GM04503 (cell line): ENCODE data around the gene ATP2C1.
"Not testable (repeated sequence)": the region's sequence is repeated elsewhere in the genome, so short reads cannot be mapped to it uniquely, and the experiment has no call there.

Experiments
- DNase-seq: peaks from one replicate; pipeline ENCODE4 v3.0.0-alpha.2; 2012; ENCODE audit warnings: low read depth

The ATP2C1 gene

DNA sequence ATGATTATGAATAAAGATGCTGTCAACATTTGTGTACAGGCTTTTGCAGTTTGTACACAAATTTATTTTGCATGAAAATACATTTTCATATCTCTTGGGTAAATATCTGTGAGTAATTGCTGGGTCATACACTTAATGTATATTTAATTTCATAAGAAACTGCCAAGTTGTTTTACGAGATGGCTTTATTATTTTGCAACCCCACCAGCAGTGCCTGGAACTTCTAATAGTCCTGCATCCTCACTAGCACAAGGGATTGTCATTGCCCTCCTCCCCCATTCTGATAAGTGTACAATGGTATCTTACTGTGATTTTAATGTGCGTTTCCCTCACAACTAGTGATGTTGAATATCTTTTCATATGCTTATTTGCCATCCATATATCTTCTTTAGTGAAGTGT is 87.6 kb downstream of the ATP2C1 start:
- DNase-seq = no peak

DNA sequence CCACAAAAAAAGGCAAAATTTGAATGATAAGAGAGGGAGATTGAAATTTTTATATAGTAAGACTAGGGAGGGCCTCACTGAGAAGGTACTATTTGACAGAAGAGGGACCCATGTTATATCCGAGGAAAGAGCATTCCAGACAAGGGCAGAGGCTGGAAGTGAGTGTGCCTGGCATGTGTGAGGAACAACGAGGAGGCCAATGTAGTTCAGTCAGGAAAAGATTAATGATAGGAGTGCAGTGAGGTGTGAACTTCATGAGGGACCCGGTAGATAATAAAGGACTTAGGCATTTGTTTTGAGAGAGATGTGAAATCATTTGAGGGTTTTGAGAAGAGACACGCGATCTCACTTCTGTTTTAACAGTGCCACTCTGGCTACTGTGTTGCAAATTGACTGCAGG is 96.4 kb downstream of the ATP2C1 start:
- DNase-seq = no peak

DNA sequence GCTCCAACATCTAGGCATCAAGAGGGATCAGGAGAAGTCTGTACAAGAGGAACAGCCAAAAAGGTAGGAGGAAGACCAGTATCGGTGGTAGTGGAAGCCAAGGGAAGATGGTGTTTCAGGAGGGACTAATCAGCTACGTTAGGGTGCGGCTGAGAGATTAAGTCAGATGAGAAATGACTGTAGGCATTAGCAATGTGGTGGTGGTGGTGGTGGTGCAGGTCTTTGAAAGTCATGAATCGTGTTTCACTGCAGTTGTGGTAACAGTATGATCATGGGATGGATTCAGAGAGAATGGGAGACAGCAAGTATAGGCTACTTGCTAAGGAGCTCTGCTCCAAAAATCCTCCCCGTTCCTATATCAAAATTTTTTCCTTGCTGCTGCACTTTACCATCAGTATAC is 97.2 kb downstream of the ATP2C1 start:
- DNase-seq = no peak

DNA sequence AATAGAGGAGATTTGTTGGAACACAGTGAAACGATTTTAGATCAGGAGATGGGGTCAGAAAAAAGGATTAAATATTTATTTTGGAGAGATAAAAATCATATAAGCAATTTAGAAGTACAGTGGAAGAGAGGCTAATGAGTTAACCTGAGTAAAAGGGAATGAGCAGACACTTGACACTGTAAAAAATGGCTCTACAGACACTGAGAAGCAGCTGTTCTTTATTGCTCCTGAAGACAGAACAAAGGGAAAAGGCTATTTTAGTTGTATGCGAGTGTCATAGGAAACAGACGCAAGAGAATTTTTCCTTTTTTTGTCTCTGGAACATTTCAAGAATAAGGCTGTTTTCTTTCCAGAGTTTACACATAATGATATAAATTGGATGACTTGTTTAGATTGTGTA is 98.5 kb downstream of the ATP2C1 start:
- DNase-seq = no peak

DNA sequence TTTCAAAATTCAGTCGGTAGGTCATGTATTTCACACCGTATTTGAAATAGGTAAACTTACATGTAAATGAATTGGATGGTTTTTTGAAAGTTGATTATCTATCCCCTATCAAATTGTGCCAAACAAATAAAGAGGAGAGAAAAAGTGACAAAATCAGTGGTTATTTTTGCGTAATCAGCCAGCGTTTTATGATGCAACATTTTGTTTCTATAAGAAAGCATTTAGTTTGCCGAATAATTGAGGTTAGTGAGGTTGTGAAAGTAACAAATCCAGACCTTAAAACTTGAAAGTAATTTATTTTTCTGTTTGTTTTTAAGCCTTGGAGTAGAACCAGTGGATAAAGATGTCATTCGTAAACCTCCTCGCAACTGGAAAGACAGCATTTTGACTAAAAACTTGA is 103.4 kb downstream of the ATP2C1 start:
- no peak for DNase-seq

DNA sequence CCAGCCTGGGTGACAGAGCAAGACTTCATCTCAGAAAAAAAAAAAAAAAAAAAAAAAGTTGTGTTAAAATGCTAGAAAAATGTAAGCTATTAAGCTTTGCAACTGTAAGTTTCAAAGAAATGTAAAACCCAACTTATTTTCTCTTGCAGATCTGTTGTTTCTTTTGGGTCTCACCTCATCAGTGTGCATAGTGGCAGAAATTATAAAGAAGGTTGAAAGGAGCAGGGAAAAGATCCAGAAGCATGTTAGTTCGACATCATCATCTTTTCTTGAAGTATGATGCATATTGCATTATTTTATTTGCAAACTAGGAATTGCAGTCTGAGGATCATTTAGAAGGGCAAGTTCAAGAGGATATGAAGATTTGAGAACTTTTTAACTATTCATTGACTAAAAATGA is 107.2 kb downstream of the ATP2C1 start:
- DNase-seq = no peak

DNA sequence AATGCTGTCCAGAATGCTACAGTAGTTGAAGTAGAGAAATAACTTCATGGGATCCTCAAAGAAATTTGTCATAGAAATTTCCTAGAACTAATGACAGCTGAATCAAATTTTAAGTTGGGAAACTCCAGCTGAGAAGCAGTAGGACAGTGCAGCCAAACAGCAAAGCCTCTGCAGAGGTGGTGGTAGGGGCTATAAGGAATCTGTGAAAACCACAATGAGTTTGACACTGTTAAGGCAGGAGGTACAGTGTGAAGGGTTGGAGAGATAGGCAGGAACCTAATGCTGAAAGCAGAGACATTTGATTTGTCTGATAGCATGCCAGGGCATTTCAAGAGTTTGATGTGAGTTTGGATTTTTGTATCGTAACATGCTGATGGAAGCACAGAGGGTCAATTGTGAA is 110.7 kb downstream of the ATP2C1 start:
- DNase-seq = no peak

DNA sequence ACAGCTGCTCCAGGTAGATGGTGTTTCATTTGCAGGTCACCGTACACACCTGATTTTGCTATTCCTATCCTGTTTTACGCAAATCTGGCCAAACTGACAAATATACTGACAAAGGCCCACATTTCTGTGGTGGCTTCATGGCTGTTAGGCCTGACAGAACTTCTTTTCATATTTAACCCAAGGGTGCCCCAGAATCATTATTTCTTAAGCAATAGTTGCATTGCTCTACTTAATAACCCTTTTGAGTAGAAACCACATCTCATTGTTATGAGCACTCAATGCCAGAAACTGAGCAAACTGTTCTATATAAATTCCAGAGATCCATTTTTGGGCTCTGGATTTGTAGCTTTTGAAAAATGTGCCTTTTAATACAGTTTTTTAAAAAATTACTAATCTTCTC is 113.4 kb downstream of the ATP2C1 start:
- DNase-seq = no peak

DNA sequence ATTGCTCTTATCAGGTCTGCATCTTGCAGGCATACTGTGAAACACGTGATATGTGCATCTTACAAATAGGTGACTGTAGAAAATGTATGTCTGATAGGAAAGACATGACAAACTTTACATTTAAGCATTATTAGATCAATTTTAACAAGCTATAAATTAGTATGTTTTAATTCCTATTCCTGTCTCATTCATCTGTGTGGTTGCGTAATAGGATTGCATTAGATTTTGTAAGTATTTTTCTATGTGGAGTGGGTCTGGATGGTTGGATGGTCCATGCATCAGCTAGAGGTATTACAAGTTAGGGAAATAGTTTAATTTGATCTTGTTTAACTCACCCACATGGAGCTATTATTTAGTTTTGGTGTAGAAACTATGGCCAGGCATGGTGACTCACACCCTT is 113.9 kb downstream of the ATP2C1 start:
- no peak for DNase-seq

DNA sequence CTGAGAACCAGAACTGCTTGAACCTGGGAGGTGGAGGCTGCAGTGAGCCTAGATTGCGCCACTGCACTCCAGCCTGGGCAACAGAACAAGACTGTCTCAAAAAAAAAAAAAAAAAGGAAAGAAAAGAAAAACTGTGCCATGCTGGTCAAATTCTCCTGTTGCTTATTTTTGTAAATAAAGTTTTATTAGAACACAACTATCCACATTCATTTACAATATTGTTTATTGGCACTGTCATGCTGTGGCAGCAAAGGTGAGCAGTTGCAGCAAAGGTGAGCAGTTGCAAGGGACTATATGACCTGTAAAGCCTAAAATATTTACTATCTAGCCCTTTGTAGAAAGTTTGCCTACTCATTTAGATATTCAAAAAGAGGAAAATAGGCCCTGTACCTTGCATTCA is 114.4 kb downstream of the ATP2C1 start:
- no peak for DNase-seq

DNA sequence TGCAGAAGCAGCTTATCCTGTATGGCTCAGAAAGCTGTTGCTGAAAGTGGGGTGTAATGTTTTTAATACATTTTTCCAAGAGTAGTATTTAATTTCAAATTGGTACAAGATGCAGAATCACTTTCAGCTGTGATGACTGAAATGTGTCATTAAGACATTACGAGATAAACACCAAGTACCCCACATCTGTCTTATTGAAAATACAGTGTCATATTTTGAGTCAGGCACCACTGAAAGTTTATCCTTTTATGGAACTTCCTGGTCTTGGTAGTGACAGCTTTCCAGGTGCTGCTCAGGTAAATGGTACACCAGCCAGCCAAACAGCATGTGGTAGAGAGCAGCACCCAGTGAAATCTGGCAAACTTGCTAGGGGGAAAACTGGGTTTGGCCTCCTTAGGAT is 115.8 kb downstream of the ATP2C1 start:
- DNase-seq = no peak

DNA sequence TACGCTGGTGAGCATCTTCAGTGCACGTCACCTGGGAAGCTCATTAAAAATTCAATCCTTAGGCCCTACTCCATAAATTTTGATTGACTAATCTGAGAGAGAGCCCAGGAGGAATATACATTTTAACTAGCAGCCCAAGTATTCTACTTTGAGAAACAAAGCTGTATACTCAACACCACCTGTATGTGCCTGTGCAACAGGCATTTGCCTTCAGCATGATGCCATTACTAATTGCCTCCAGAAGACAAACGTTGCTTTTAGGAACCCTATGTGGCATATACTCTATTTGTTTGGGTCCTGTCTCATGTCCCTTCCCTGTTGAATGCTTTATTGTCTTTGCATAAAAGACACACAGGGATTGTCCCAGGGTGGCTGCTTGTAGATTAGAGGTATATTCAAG is 125.1 kb downstream of the ATP2C1 start:
- no peak for DNase-seq

DNA sequence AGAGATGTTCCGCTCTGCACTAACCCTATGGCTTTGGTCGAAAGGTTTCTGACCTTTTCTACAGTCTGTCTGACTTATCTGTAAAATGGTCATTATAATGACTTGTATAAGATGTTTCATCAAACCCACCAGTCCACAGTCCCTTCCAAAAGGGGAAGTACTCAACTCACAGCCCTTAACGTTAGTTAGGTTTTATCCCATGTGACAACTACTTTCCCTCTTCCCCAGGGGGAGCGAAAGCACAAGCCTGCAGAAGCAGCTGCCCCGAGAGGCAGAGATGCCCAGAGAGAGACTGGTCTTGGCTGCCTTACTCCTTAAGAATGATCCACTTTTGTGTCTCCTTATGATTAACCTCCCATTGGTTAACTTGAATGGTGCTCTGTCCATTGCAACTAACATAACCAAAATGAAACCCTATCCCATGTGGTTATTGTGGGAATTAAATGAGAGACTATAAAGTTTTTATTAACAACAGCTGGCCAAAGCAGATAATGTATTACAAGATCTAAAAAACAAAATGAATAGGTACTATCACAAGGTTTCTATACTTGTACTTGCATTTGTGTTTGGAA is 126.3 kb downstream of the ATP2C1 start:
- no peak for DNase-seq

DNA sequence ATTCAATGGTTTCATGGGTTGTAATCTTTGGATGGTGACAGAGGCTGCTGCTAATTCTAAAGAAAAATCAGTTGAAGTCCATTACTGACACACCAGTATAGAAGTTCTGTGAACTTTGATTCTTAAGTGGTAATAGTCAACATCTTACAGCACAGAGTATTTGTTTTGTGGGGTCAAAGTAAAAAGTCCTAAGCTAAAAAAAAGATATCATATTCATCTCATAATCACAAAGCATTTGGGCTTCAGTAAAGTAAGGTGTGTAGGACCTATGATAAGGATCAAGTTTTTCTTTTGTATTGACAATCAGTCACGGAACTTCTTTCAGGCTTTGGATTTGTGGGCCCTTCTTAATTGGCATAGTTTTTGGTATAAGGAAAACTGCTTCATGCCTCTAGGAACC is 131.7 kb downstream of the ATP2C1 start:
- no peak for DNase-seq

DNA sequence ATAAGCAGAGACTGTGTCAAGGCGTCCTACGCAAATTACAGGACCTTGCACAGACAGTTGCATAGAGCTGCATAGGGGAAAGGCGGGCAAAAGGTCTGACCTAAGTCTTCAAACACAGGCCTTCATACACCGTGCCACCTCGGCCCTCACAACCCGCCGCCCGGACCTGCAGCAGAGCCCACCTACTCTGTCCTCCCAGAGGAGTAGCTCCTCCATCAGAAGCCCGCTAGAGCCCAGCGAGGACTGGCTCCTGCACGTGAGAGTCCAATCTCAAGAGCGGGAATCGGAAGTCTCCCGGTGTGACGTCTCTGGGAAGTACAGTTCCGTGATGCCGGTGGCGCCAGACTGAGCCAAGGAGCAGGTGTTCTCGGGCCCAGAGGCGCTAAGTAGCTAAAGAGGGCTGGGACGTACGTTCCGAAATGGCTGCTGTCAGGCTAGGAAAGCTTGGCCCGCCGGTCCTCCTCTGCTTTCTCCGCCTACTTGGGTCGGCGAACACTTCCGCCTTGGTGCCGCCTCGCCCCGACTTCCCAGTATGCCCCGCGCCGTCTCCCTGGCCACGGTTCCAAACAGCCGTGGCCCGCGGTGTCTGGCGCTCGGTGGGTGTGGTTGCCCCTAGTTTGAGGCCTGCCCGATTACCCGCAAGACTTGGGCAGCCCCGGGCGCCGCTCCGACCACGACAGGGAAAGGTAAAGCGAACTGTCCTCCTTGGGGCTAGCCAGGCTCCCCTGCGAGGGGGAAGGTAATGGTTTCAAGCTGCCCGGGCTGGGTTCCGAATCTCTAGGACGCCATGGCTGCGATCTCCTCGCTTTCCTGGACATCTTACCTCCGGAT is 132.7 kb downstream of the ATP2C1 start, which contains the start of the genes ASTE1 and NEK11:
TSS of gene ASTE1 (minus strand) at position 505 of the 831 bp plus-strand sequence. CDS start 1,519 bp downstream, outside the sequence.
TSS of gene NEK11 (plus strand) at position 557 of the 831 bp plus-strand sequence. CDS start 2,832 bp downstream, outside the sequence.
- DNase-seq = peak; percentile 51

DNA sequence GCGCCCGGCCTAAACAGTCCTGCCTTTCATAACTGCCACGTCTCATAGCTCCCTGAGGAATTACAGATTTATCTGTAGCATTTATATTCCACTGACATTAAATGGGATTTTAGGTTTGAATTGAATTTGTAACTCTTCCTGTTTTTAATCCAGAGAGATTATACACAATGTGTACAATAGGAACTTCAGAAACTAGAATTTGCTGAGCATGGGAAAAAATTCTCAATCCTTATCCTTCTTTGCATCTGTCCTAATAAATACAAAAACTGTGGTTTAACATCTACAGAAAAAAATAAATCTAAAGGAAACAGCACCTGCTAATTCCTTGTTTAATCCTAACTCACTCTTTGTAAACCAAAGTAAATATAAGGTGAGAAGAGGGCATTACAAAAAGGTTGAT is 135.0 kb downstream of the ATP2C1 start:
- no peak for DNase-seq

DNA sequence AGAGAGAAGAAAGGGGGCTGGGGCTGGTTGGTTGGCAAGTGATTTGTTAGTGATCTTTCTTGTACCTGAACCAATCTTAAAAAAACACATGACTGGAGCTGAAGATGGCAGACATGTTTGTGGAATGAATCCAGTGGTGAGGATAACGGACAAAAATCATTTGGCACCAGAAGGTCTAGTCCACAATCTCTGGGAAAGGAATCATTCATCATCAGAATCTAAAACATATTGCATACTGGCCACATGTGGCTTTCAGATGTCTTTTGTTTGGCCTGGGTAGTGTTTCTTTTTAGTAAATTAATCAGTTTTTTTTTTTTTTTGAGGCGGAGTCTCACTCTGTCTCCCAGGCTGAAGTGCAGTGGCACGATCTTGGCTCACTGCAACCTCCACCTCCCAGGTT is 137.8 kb downstream of the ATP2C1 start:
- no peak for DNase-seq

DNA sequence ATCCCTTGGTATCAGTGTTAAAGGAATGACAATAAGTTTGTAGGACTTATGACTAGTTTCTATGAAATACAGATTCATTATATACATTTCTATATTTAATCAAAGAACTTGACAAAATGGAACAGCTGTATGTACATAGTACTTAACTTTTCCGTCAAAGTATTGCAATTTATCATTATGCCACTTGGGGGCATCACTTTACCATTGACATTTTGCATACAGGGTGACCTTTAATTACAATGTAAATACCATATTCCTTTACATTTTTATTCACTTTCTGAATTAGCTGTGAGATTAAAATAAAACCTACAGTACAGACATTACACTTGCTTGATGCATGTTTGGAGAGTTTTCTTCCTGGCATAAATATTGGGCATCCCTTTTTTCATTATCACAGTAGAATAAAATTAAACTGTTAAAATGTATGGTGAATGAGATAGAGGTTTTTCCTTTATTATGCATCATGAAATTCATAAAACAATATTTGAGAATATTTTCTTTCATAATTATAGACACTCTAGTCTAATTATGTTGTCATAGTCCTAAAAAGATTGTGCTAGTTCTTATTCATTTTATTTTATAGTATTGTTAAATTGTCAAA is 139.7 kb downstream of the ATP2C1 start:
- DNase-seq = no peak

DNA sequence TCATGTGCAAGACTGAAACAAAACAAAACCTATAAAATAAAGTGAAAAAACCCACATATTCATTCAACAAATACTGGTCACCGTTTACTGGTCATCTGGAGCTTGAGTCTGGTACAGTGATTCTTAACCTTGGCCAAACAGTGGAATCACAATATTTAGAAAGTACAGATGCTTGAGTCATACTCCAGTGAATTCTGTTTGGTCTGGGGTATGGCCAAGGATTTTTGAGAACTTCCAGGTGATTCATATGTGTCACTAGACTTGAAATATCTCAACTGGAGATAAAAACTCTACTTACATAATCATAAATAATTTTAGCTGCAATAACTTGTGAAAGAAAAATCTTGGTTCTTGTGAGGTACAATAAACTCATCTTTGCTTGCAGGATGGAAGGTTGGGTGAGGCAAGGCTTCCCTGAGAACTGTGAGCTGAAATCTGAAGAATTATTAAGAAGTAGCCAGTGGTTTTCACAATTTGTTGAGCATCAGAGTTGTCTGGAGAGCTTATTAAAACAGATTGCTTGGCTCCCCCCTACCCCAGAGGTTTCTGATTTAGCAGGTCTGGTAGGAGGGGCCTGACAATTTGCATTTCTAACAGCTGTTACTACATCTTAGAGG is 142.4 kb downstream of the ATP2C1 start:
- peak; percentile 63 for DNase-seq

DNA sequence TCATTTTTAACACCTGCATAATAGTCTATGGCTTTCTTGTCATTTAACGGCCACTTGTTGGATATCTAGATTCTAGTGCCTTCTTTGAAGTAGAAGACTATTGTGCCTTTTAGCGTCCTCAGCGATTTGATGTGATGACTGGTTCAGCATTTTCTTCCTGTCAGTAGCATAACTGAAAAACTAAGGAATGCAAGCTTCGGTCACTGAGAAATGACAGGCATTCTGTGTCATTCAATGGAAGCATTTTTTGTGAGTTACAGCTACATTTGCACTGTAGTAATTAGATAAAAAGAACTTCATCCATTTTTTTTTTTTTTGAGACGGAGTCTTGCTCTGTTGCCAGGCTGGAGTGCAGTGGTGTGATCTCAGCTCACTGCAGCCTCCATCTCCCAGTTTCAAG is 143.1 kb downstream of the ATP2C1 start:
- DNase-seq = peak; percentile 49

DNA sequence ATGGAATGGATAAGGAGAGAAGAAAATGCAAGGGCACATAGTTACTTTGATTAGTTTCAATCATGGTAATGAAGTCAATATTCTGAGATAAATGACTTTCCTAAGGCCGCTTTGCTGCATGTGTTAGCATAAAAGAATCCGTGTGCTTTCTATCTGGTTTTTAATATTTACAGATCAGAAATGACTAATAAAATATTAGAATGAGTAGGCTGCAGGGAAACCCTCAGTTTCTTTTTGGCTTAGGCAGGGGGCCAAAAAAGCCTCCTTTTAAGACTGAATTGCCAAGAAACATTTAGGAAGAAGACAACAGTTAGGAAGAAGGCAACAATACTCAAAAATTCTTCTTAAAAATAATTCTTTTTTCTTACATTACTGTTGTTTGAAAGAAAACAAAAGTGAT is 144.4 kb downstream of the ATP2C1 start:
- DNase-seq = no peak

DNA sequence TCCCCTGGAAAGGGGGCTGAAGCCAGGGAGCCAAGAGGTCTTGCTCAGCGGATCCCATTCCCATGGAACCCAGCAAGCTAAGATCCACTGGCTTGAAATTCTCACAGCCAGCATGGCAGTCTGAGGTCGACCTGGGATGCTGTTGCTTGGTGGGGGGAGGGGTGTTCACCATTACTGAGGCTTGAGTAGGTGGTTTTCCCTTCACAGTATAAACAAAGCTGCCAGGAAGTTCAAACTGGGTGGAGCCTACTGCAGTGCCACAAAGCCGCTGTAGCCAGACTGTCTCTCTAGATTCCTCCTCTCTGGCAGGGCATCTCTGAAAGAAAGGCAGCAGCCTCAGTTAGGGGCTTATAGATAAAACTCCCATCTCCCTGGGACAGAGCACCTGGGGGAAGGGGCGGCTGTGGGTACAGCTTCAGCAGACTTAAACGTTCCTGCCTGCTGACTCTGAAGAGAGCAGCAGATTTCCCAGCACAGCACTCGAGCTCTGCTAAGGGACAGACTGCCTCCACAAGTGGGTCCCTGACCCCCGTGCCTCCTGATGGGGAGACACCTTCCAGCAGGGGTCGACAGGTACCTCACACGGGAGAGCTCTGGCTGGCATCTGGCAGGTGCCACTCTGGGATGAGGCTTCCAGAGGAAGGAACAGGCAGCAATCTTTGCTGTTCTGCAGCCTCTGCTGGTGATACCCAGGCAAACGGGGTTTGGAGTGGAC is 148.5 kb downstream of the ATP2C1 start:
- not testable (repeated sequence) for DNase-seq
